ENCODE measurements around the gene LONP2. TPM values are rescaled to one million over a fixed set of nuclear protein-coding genes. Genes with fewer than 3 reads are reported as not detected.

The LONP2 gene
- total and polyA plus RNA-seq, 2 of the 13 experiments (the other 11 are each of a cell fraction or from before 2014, with no cell fraction given), result 39.2 to 63.3 TPM

GRCh38 chr16:48244080-48244862 is at the start of gene LONP2 (continued):
- TF ChIP-seq USF2 (IDR thresholded peaks at IDR 0.05; ENCODE audit: low read depth, low read length) (no peak), USF2 (CRISPR knock-in tag; IDR thresholded peaks at IDR 0.05; ENCODE audit: borderline replicate concordance) (no peak), JUND (CRISPR knock-in tag; IDR thresholded peaks at IDR 0.05) (peak; percentile 68; the same call in 1 of the 2 replicates), HBP1 (CRISPR knock-in tag; IDR thresholded peaks at IDR 0.05; ENCODE audit: low read depth) (no peak), ZNF891 (CRISPR knock-in tag; IDR thresholded peaks at IDR 0.05) (peak; percentile 97), ARNTL (CRISPR knock-in tag; IDR thresholded peaks at IDR 0.05) (peak; percentile 73), CCDC6 (CRISPR knock-in tag; IDR thresholded peaks at IDR 0.05) (0 out of 2 replicates have a peak, but pooled peaks have one; percentile 23), ZNF549 (CRISPR knock-in tag; IDR thresholded peaks at IDR 0.05) (no peak), NFKBIZ (CRISPR knock-in tag; IDR thresholded peaks at IDR 0.05) (no peak), DZIP1 (CRISPR knock-in tag; IDR thresholded peaks at IDR 0.05) (peak; percentile 76; the same call in 1 of the 2 replicates), ZNF326 (CRISPR knock-in tag; IDR thresholded peaks at IDR 0.05; ENCODE audit: borderline replicate concordance) (no peak), ZNF746 (CRISPR knock-in tag; IDR thresholded peaks at IDR 0.05) (no peak; the same call in none of the 2 replicates), ZNF24 (IDR thresholded peaks at IDR 0.05) (no peak; the same call in 1 of the 2 replicates), MNT (IDR thresholded peaks at IDR 0.05) (peak; percentile 51), ZSCAN22 (CRISPR knock-in tag; IDR thresholded peaks at IDR 0.05) (no peak), ZNF598 (CRISPR knock-in tag; IDR thresholded peaks at IDR 0.05; ENCODE audit: borderline replicate concordance) (peak; percentile 38; the same call in 1 of the 2 replicates), FOSL2 (CRISPR knock-in tag; IDR thresholded peaks at IDR 0.05) (peak; percentile 73), SP4 (CRISPR knock-in tag; IDR thresholded peaks at IDR 0.05) (peak; percentile 81), SRSF9 (IDR thresholded peaks at IDR 0.05; ENCODE audit: borderline replicate concordance, insufficient read depth, low read depth, low read length, poor library complexity, severe bottlenecking) (no peak), PRMT3 (CRISPR knock-in tag; IDR thresholded peaks at IDR 0.05; ENCODE audit: borderline replicate concordance, low read depth) (0 out of 2 replicates have a peak, but pooled peaks have one; percentile 10), HNRNPK (IDR thresholded peaks at IDR 0.05; ENCODE audit: low read depth, low read length, poor library complexity, severe bottlenecking) (peak; percentile 50), KLF13 (CRISPR knock-in tag; IDR thresholded peaks at IDR 0.05) (peak; percentile 71; the same call in 1 of the 2 replicates)
